PC-9 (cell line): Measurements from ENCODE around the gene LMX1A. TPM values are rescaled to one million over a fixed set of nuclear protein-coding genes. Genes with fewer than 3 reads are reported as not detected.

Source experiments
- BruUV-seq: library from RNA; stranded (reverse); fragments of 400-500 nt; replicated peaks from 2 replicates; lab custom pipeline; 2021; lab: Mats Ljungman, UMichigan
- CTCF ChIA-PET: fragments of 300-600 bp; sonication (Branson Sonifier 250); formaldehyde crosslinking; loops from one replicate; lab custom pipeline; 2022; ENCODE audit warnings: antibody characterized with exemption; lab: Charles Lee
- POLR2A ChIA-PET: fragments of 300-600 bp; sonication (Branson Sonifier 250); formaldehyde crosslinking; loops from one replicate; lab custom pipeline; 2022; ENCODE audit warnings: antibody characterized with exemption; ENCODE audit not compliant: unreplicated experiment; lab: Charles Lee
- DNase-seq, 2 experiments: peaks; one replicate each; pipeline versions ENCODE4 v3.0.0 to v3.0.0-alpha.2; 2015 to 2022; ENCODE audit warnings: mixed read lengths in 1 of 2
- H2AFZ ChIP-seq: fragments of 200-600 bp; sonication (generic); 2 replicates; pipeline ENCODE4 v1.8.1; 2017; ENCODE audit warnings: antibody characterized with exemption
- H3F3A ChIP-seq: fragments of 200-600 bp; sonication (generic); 2 replicates; pipeline ENCODE4 v1.8.1; 2017; ENCODE audit warnings: antibody characterized with exemption, mild to moderate bottlenecking, low read depth; ENCODE audit not compliant: insufficient read depth
- H3K27ac ChIP-seq: fragments of 200-600 bp; sonication (generic); 2 replicates; pipeline ENCODE4 v1.6.1; 2016; ENCODE audit warnings: mixed run types
- H3K27me3 ChIP-seq: fragments of 200-600 bp; sonication (generic); 2 replicates; pipeline ENCODE4 v1.6.1; 2016; ENCODE audit warnings: low read depth, mixed run types; ENCODE audit not compliant: insufficient read depth
- H3K36me3 ChIP-seq: fragments of 200-600 bp; sonication (generic); 2 replicates; pipeline ENCODE4 v1.6.1; 2016; ENCODE audit warnings: low read depth, mixed run types
- H3K4me1 ChIP-seq: fragments of 200-600 bp; sonication (generic); replicated peaks from 2 replicates; pipeline ENCODE4 v1.6.1; 2016; ENCODE audit warnings: mixed run types; ENCODE audit not compliant: insufficient read depth
- H3K4me2 ChIP-seq: fragments of 200-600 bp; sonication (generic); 2 replicates; pipeline ENCODE4 v1.6.1; 2017; ENCODE audit warnings: mixed run types
- H3K4me3 ChIP-seq: fragments of 200-600 bp; sonication (generic); 2 replicates; pipeline ENCODE4 v1.6.1; 2016; ENCODE audit warnings: mixed run types
- H3K79me2 ChIP-seq: fragments of 200-600 bp; sonication (generic); 2 replicates; pipeline ENCODE4 v1.6.1; 2017; ENCODE audit warnings: low read depth, mixed run types
- H3K9me2 ChIP-seq: fragments of 200-600 bp; sonication (generic); 2 replicates; pipeline ENCODE4 v1.8.1; 2017; ENCODE audit warnings: mild to moderate bottlenecking; ENCODE audit not compliant: insufficient read depth
- H3K9me3 ChIP-seq: fragments of 200-600 bp; sonication (generic); 2 replicates; pipeline ENCODE4 v1.8.1; 2016; ENCODE audit warnings: low read depth; ENCODE audit not compliant: insufficient read depth
- H4K20me1 ChIP-seq: fragments of 200-600 bp; sonication (generic); 2 replicates; pipeline ENCODE4 v1.8.1; 2017; ENCODE audit not compliant: insufficient read depth
- EZH2 ChIP-seq: fragments of 200-600 bp; sonication (generic); IDR thresholded peaks from 2 replicates; pipeline ENCODE4 v1.8.0; 2017; ENCODE audit warnings: antibody characterized with exemption, low read depth
- intact Hi-C: fragments of 100-400 bp; cut with micrococcal nuclease; formaldehyde crosslinking; loops from one replicate; pipeline ENCODE4 v1.10.0; 2022; ENCODE audit not compliant: unreplicated experiment
- total RNA-seq: library from RNA; stranded (reverse); gene quantifications from 2 replicates; pipeline ENCODE4 v1.2.3, GENCODE V29; 2021
- TF ChIP-seq, protein P1 (sequence below): fragments of 200-600 bp; sonication (generic); conservative IDR thresholded peaks from 2 replicates; pipeline ENCODE4 v1.6.1; 2017; ENCODE audit warnings: mixed run types, antibody characterized with exemption, mild to moderate bottlenecking, moderate library complexity

LMX1A gene
- total RNA-seq, 1 experiment from 2014 or later = not detected

DNA sequence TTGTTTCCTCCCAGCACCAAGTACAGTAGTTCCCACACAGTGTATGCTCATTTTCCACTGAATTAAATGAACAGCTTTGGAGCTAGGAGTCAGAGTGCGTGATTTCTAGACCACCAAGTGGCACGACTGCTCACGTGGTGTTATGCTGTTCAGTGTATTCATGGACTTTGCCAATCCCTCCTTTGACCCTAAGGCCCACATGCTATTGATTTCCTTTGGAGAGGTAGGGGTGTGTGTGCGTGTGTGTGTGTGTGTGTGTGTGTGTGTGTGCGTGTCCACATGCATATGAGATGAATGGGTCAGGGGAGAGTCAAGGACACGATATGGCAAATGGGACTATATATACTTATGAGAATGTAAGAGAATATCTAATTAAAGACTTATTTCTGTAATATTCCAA is 177.2 kb downstream of the LMX1A start:
- Histone ChIP-seq H3K27me3 (no peaks in the 10 kb centered on the region), H3K9me2 (no peaks in the 10 kb centered on the region), H2AFZ (no peak overlapping the region), H3K4me3 (no peak overlapping the region), H3K79me2 (no peaks in the 10 kb centered on the region), H3K27ac (no peak overlapping the region), H3K36me3 (no peaks in the 10 kb centered on the region), H3F3A (no peaks in the 10 kb centered on the region), H4K20me1 (no peaks in the 10 kb centered on the region), H3K4me2 (no peak overlapping the region), H3K9me3 (no peaks in the 10 kb centered on the region; the same call in 1 of the 2 replicates), H3K4me1 (no peaks in the 10 kb centered on the region)
- DNase-seq = no peak
- ChIA-PET CTCF (no interaction called here), POLR2A (no interaction called here)
- intact Hi-C loops = no loop called here
- no TSS peak for BruUV-seq
- no peak for TF ChIP-seq EZH2
- TF ChIP-seq, protein P1, sequence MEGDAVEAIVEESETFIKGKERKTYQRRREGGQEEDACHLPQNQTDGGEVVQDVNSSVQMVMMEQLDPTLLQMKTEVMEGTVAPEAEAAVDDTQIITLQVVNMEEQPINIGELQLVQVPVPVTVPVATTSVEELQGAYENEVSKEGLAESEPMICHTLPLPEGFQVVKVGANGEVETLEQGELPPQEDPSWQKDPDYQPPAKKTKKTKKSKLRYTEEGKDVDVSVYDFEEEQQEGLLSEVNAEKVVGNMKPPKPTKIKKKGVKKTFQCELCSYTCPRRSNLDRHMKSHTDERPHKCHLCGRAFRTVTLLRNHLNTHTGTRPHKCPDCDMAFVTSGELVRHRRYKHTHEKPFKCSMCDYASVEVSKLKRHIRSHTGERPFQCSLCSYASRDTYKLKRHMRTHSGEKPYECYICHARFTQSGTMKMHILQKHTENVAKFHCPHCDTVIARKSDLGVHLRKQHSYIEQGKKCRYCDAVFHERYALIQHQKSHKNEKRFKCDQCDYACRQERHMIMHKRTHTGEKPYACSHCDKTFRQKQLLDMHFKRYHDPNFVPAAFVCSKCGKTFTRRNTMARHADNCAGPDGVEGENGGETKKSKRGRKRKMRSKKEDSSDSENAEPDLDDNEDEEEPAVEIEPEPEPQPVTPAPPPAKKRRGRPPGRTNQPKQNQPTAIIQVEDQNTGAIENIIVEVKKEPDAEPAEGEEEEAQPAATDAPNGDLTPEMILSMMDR = no peak

DNA sequence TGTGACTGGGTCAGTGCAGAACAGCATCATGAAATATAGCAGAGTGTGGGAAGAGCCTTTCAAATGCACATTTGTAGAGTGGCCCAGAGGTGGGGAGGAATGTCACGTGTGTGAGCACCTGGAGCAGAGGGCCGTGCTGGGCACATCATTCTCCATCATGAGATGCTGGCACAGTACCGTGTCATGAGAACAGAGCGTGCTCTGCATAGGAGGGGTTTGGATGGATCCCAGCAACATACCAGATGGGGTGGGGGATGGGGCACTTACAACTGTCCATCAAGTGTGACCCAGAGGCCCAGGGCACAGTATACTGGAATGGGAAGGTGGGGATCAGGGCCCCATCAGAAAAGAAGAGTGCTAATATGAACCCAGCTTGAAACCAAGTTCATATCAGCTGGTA is 182.0 kb downstream of the LMX1A start:
- Histone ChIP-seq H2AFZ (no peak overlapping the region), H4K20me1 (no peaks in the 10 kb centered on the region), H3K9me2 (no peaks in the 10 kb centered on the region), H3K4me1 (peaks cover 20% of the 10 kb centered on the region), H3K79me2 (no peaks in the 10 kb centered on the region), H3K27me3 (no peaks in the 10 kb centered on the region), H3K4me2 (no peak overlapping the region), H3K4me3 (no peak overlapping the region), H3K9me3 (no peaks in the 10 kb centered on the region), H3K36me3 (no peaks in the 10 kb centered on the region), H3K27ac (no peak overlapping the region), H3F3A (peaks cover 8% of the 10 kb centered on the region)
- intact Hi-C loops = no loop called here
- no TSS peak for BruUV-seq
- POLR2A ChIA-PET = no interaction called here
- no peak for TF ChIP-seq EZH2
- TF ChIP-seq, protein P1 = no peak
- DNase-seq = no peak
- CTCF ChIA-PET = no interaction called here

DNA sequence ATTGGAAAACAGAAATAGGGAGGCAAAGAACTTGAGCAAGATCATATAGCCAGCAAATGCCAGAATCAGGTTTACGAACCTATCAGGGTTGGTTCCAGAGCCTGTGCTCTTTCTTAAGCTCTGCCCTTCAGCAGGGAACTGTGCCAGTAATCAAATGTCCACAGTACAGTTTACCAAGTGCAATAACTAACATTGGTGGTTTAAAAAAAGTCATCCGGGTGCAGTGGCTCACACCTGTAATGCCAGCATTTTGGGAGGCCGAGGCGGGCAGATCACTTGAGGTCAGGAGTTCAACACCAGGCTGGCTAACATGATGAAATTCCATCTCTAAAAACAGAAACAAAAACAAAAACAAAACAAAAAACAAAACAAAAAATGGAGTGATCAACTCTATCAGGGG is 182.7 kb downstream of the LMX1A start:
- ChIA-PET POLR2A (no interaction called here), CTCF (no interaction called here)
- no peak overlapping the region for H3K4me2 ChIP-seq
- intact Hi-C loops = no loop called here
- TF ChIP-seq EZH2 = no peak
- TF ChIP-seq, protein P1 = no peak
- H3K36me3 ChIP-seq = no peaks in the 10 kb centered on the region
- DNase-seq = no peak
- no peaks in the 10 kb centered on the region for H4K20me1 ChIP-seq
- H3K27me3 ChIP-seq = no peaks in the 10 kb centered on the region
- H3K79me2 ChIP-seq = no peaks in the 10 kb centered on the region
- H3F3A ChIP-seq = peaks cover 13% of the 10 kb centered on the region
- H3K4me1 ChIP-seq = peaks cover 26% of the 10 kb centered on the region
- no peak overlapping the region for H2AFZ ChIP-seq
- no peaks in the 10 kb centered on the region for H3K9me3 ChIP-seq
- no peak overlapping the region for H3K4me3 ChIP-seq
- BruUV-seq = no TSS peak
- no peak overlapping the region for H3K27ac ChIP-seq
- no peaks in the 10 kb centered on the region for H3K9me2 ChIP-seq
